SK-N-MC (cell line): ENCODE measurements around the gene ANO10.

ENCODE experiments used
- EZH2 ChIP-seq: fragments of 200-600 bp; sonication (generic); IDR thresholded peaks from one replicate; pipeline ENCODE4 v1.6.1; 2017; ENCODE audit warnings: antibody characterized with exemption
- POLR2AphosphoS5 ChIP-seq: IDR thresholded peaks from 2 replicates; pipeline ENCODE4 v1.6.1; 2012; ENCODE audit warnings: mild to moderate bottlenecking, low read depth, low read length, borderline replicate concordance

DNA sequence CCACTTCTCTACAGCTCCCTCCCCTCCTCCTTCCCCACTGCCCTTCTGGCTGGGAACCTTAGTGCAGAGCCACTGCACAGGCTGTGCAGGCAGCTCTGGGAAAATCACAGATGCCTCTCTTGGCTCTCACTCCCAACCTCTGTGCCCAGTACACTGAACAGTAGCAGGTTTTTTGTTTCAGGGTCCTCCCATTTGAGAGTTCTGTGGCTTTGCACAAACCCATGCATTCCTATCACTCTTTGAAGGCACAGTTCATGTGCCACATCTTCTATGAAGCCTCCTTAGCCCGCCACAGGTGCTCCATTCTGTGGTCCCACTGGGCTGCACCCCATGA, 231.6 kb downstream of the ANO10 start:
- TF ChIP-seq POLR2AphosphoS5 (no peak), EZH2 (no peak)
